Neural cell (in vitro differentiated cells): Measurements from ENCODE around the gene SERTAD3. TPM values are rescaled to one million over a fixed set of nuclear protein-coding genes. Genes with fewer than 3 reads are reported as not detected.

Source experiments
- H2AFZ ChIP-seq: fragments of 200-600, 300-800 bp; sonication (generic), shearing (Covaris generic); 2 replicates; pipeline ENCODE4 v1.6.0; 2014; ENCODE audit warnings: low read depth, mild to moderate bottlenecking, antibody characterized with exemption, low read length, moderate library complexity
- H3F3A ChIP-seq: fragments of 200-600 bp; shearing (Covaris generic); 2 replicates; pipeline ENCODE4 v1.6.1; 2016; ENCODE audit warnings: mild to moderate bottlenecking, moderate library complexity, mixed read lengths, antibody characterized with exemption, low read length; ENCODE audit not compliant: insufficient read depth, poor library complexity, severe bottlenecking
- H3K27ac ChIP-seq: fragments of 200-600, 300-800 bp; sonication (generic), shearing (Covaris generic); 2 replicates; pipeline ENCODE4 v1.5.1; 2014; ENCODE audit warnings: mild to moderate bottlenecking, low read length, moderate library complexity
- H3K27me3 ChIP-seq: fragments of 300-800, 200-600 bp; sonication (generic), shearing (Covaris generic); 2 replicates; pipeline ENCODE4 v1.6.0; 2014; ENCODE audit warnings: mild to moderate bottlenecking, low read depth, low read length, moderate library complexity; ENCODE audit not compliant: insufficient read depth
- H3K36me3 ChIP-seq: fragments of 300-800, 200-600 bp; sonication (generic), shearing (Covaris generic); 2 replicates; pipeline ENCODE4 v1.5.1; 2014; ENCODE audit warnings: mild to moderate bottlenecking, antibody characterized with exemption, low read length, moderate library complexity; ENCODE audit not compliant: insufficient read depth
- H3K4me2 ChIP-seq: fragments of 300-800, 200-600 bp; sonication (generic), shearing (Covaris generic); 2 replicates; pipeline ENCODE4 v1.6.0; 2014; ENCODE audit warnings: mild to moderate bottlenecking, low read length
- H3K4me3 ChIP-seq: fragments of 300-800, 200-600 bp; sonication (generic), shearing (Covaris generic); 2 replicates; pipeline ENCODE4 v1.5.1; 2014; ENCODE audit warnings: mild to moderate bottlenecking, low read length, moderate library complexity
- H3K79me2 ChIP-seq: fragments of 200-600 bp; shearing (Covaris generic); replicated peaks from 2 replicates; pipeline ENCODE4 v1.6.0; 2014; ENCODE audit warnings: mild to moderate bottlenecking, low read length, moderate library complexity; ENCODE audit not compliant: insufficient read depth
- H3K9ac ChIP-seq: fragments of 300-800, 200-600 bp; sonication (generic), shearing (Covaris generic); 2 replicates; pipeline ENCODE4 v1.6.1; 2016; ENCODE audit warnings: mild to moderate bottlenecking, low read length, mixed read lengths
- H3K9me2 ChIP-seq: fragments of 200-600 bp; shearing (Covaris generic); 2 replicates; pipeline ENCODE4 v1.6.1; 2016; ENCODE audit warnings: mild to moderate bottlenecking, low read length, mixed read lengths; ENCODE audit not compliant: insufficient read depth
- H3K9me3 ChIP-seq: fragments of 200-600, 300-800 bp; sonication (generic), shearing (Covaris generic); 2 replicates; pipeline ENCODE4 v1.6.1; 2016; ENCODE audit warnings: mild to moderate bottlenecking, mixed run types, low read length, moderate library complexity, mixed read lengths
- H4K20me1 ChIP-seq: fragments of 200-600 bp; shearing (Covaris generic); 2 replicates; pipeline ENCODE4 v1.6.1; 2016; ENCODE audit warnings: mild to moderate bottlenecking, mixed run types; ENCODE audit not compliant: insufficient read depth
- CTCF ChIP-seq: fragments of 450-650 bp; IDR thresholded peaks from 2 replicates; pipeline ENCODE4 v1.5.1; 2014; ENCODE audit warnings: antibody characterized with exemption, mild to moderate bottlenecking, moderate library complexity; ENCODE audit not compliant: poor library complexity, severe bottlenecking
- EP300 ChIP-seq: fragments of 450-650 bp; conservative IDR thresholded peaks from 2 replicates; pipeline ENCODE4 v1.6.1; 2014; ENCODE audit warnings: antibody characterized with exemption, mild to moderate bottlenecking, moderate library complexity; ENCODE audit not compliant: poor library complexity, severe bottlenecking
- EZH2 ChIP-seq: fragments of 200-600, 300-800 bp; shearing (Covaris generic), sonication (generic); IDR thresholded peaks from 2 replicates; pipeline ENCODE4 v1.6.1; 2014; ENCODE audit warnings: antibody characterized with exemption, low read length, borderline replicate concordance, mild to moderate bottlenecking; ENCODE audit not compliant: insufficient read depth, poor library complexity, severe bottlenecking
- MXI1 ChIP-seq: fragments of 450-650 bp; conservative IDR thresholded peaks from 2 replicates; pipeline ENCODE4 v1.6.1; 2014; ENCODE audit warnings: antibody characterized with exemption, mild to moderate bottlenecking; ENCODE audit not compliant: poor library complexity, severe bottlenecking
- POLR2AphosphoS5 ChIP-seq: IDR thresholded peaks from 2 replicates; pipeline ENCODE4 v1.6.1; 2012
- RAD21 ChIP-seq: fragments of 450-650 bp; conservative IDR thresholded peaks from 2 replicates; pipeline ENCODE4 v1.6.1; 2014; ENCODE audit warnings: antibody characterized with exemption, mild to moderate bottlenecking, moderate library complexity
- REST ChIP-seq: IDR thresholded peaks from 2 replicates; pipeline ENCODE4 v1.6.1; 2012; ENCODE audit warnings: borderline replicate concordance
- SMC3 ChIP-seq: fragments of 450-650 bp; conservative IDR thresholded peaks from 2 replicates; pipeline ENCODE4 v1.6.1; 2014; ENCODE audit warnings: antibody characterized with exemption, mild to moderate bottlenecking, moderate library complexity; ENCODE audit not compliant: poor library complexity
- TAF1 ChIP-seq: IDR thresholded peaks from 2 replicates; pipeline ENCODE4 v1.6.1; 2012; ENCODE audit warnings: low read depth
- polyA plus RNA-seq: library from polyadenylated mRNA; depleted of rRNA; stranded (reverse); fragments of >200 nt; gene quantifications from 2 replicates; pipeline ENCODE4 v1.2.3, GENCODE V29; 2014

Gene SERTAD3
- polyA plus RNA-seq, 1 donor from 2014 or later: 7.6 TPM

- TF ChIP-seq CTCF (no peak), EP300 (peak; percentile 23), MXI1 (peak; percentile 49), POLR2AphosphoS5 (peak; percentile 54), SMC3 (peak; percentile 15), EZH2 (no peak), RAD21 (peak; percentile 33), REST (no peak)
- Histone ChIP-seq H4K20me1 (no peaks in the 10 kb centered on the region), H3K4me2 (peak overlapping the region; percentile 46), H3K9me3 (no peaks in the 10 kb centered on the region), H3K27me3 (no peaks in the 10 kb centered on the region), H3K79me2 (peaks cover 19% of the 10 kb centered on the region), H3K9me2 (no peaks in the 10 kb centered on the region), H3K36me3 (no peaks in the 10 kb centered on the region), H3K4me3 (peak overlapping the region; percentile 78), H3K9ac (peak overlapping the region; percentile 87), H2AFZ (peak overlapping the region; percentile 96), H3F3A (peaks cover 4% of the 10 kb centered on the region), H3K27ac (peak overlapping the region; percentile 94)
Measured at GRCh38 chr19:40443131-40443999, 770 bp downstream of the SERTAD3 start.

GRCh38 chr19:40442328-40443130 is 1.6 kb downstream of the SERTAD3 start:
- peak overlapping the region; percentile 87 for H3K9ac ChIP-seq
- peak overlapping the region; percentile 78 for H3K4me3 ChIP-seq
- H3K79me2 ChIP-seq: peaks cover 19% of the 10 kb centered on the region
- no peak for TF ChIP-seq EP300
- TF ChIP-seq EZH2: no peak
- TF ChIP-seq MXI1: no peak
- TF ChIP-seq SMC3: no peak
- no peak for TF ChIP-seq POLR2AphosphoS5
- TF ChIP-seq TAF1: no peak
- TF ChIP-seq CTCF: no peak
- no peak for TF ChIP-seq RAD21
- TF ChIP-seq REST: no peak
- no peaks in the 10 kb centered on the region for H4K20me1 ChIP-seq
- H3K9me2 ChIP-seq: no peaks in the 10 kb centered on the region
- H3F3A ChIP-seq: peaks cover 4% of the 10 kb centered on the region
- no peaks in the 10 kb centered on the region for H3K9me3 ChIP-seq
- no peaks in the 10 kb centered on the region for H3K27me3 ChIP-seq
- no peak overlapping the region for H2AFZ ChIP-seq
- peak overlapping the region; percentile 4 for H3K4me2 ChIP-seq
- peak overlapping the region; percentile 94 for H3K27ac ChIP-seq
- no peaks in the 10 kb centered on the region for H3K36me3 ChIP-seq
